H9 (cell line): ENCODE data around the gene RNF8. TPM values are rescaled to one million over a fixed set of nuclear protein-coding genes. Genes with fewer than 3 reads are reported as not detected.

Experiments
- DNase-seq: peaks from one replicate; pipeline ENCODE4 v3.0.0-alpha.2; 2017
- H2AFZ ChIP-seq: one replicate; pipeline ENCODE4 v1.6.1; 2013; ENCODE audit warnings: mild to moderate bottlenecking, low read length, control low read depth, moderate library complexity
- H2AK5ac ChIP-seq: 2 replicates; pipeline ENCODE4 v1.6.1; 2013; ENCODE audit warnings: low read length, control low read depth, mixed read lengths; ENCODE audit not compliant: insufficient read length
- H2BK120ac ChIP-seq: one replicate; pipeline ENCODE4 v1.6.1; 2013; ENCODE audit warnings: low read depth, mild to moderate bottlenecking, low read length, control low read depth, inconsistent platforms; ENCODE audit not compliant: poor library complexity, severe bottlenecking
- H2BK12ac ChIP-seq: 2 replicates; pipeline ENCODE4 v1.6.1; 2013; ENCODE audit warnings: low read length, control low read depth, mixed read lengths, low read depth; ENCODE audit not compliant: insufficient read length
- H2BK15ac ChIP-seq: 2 replicates; pipeline ENCODE4 v1.6.1; 2013; ENCODE audit warnings: low read depth, low read length, control low read depth
- H2BK20ac ChIP-seq: one replicate; pipeline ENCODE4 v1.6.1; 2013; ENCODE audit warnings: low read depth, mild to moderate bottlenecking, low read length, control low read depth, inconsistent platforms; ENCODE audit not compliant: poor library complexity, severe bottlenecking
- H2BK5ac ChIP-seq: 2 replicates; pipeline ENCODE4 v1.6.1; 2013; ENCODE audit warnings: low read length, control low read depth, mixed read lengths; ENCODE audit not compliant: insufficient read length
- H3K14ac ChIP-seq: 2 replicates; pipeline ENCODE4 v1.6.1; 2013; ENCODE audit warnings: low read length, control low read depth; ENCODE audit not compliant: insufficient read depth
- H3K18ac ChIP-seq: 2 replicates; pipeline ENCODE4 v1.6.1; 2013; ENCODE audit warnings: low read depth, mild to moderate bottlenecking, mixed read lengths, low read length, control low read depth; ENCODE audit not compliant: insufficient read length
- H3K23ac ChIP-seq: 2 replicates; pipeline ENCODE4 v1.6.1; 2013; ENCODE audit warnings: low read length, control low read depth, mixed read lengths, low read depth; ENCODE audit not compliant: insufficient read length
- H3K23me2 ChIP-seq: 2 replicates; pipeline ENCODE4 v1.6.1; 2013; ENCODE audit warnings: low read depth, mild to moderate bottlenecking, mixed read lengths, low read length, control low read depth; ENCODE audit not compliant: insufficient read length, poor library complexity, severe bottlenecking
- H3K27ac ChIP-seq: 2 replicates; pipeline ENCODE4 v1.5.1; 2013; ENCODE audit warnings: low read length, control low read depth, mixed read lengths, low read depth; ENCODE audit not compliant: insufficient read length
- H3K27me3 ChIP-seq: 2 replicates; pipeline ENCODE4 v1.6.1; 2013; ENCODE audit warnings: low read length, control low read depth, inconsistent platforms; ENCODE audit not compliant: insufficient read depth
- H3K4ac ChIP-seq: 2 replicates; pipeline ENCODE4 v1.6.1; 2013; ENCODE audit warnings: low read depth, mild to moderate bottlenecking, control low read depth, inconsistent platforms, low read length, moderate library complexity
- H3K4me1 ChIP-seq: 2 replicates; pipeline ENCODE4 v1.6.1; 2013; ENCODE audit warnings: low read length, control low read depth, inconsistent platforms; ENCODE audit not compliant: insufficient read depth
- H3K4me2 ChIP-seq: 2 replicates; pipeline ENCODE4 v1.6.1; 2013; ENCODE audit warnings: low read length, control low read depth, mixed read lengths; ENCODE audit not compliant: insufficient read length, insufficient read depth
- H3K56ac ChIP-seq: 2 replicates; pipeline ENCODE4 v1.6.1; 2013; ENCODE audit warnings: low read depth, mild to moderate bottlenecking, mixed read lengths, low read length, control low read depth; ENCODE audit not compliant: insufficient read length
- H3K79me1 ChIP-seq: 2 replicates; pipeline ENCODE4 v1.6.1; 2013; ENCODE audit warnings: low read depth, mild to moderate bottlenecking, moderate library complexity, low read length, control low read depth, inconsistent platforms; ENCODE audit not compliant: insufficient read depth, poor library complexity, severe bottlenecking
- H3K79me2 ChIP-seq: 2 replicates; pipeline ENCODE4 v1.6.1; 2013; ENCODE audit warnings: low read length, control low read depth, inconsistent platforms; ENCODE audit not compliant: insufficient read depth
- H3K9ac ChIP-seq: 2 replicates; pipeline ENCODE4 v1.6.1; 2013; ENCODE audit warnings: low read length, control low read depth, mixed read lengths; ENCODE audit not compliant: insufficient read length; ENCODE audit errors: extremely low read depth
- H3K9me3 ChIP-seq: one replicate; pipeline ENCODE4 v1.6.1; 2013; ENCODE audit warnings: low read depth, low read length, inconsistent platforms; ENCODE audit not compliant: control insufficient read depth
- H3T11ph ChIP-seq: one replicate; pipeline ENCODE4 v1.6.1; 2013; ENCODE audit warnings: mild to moderate bottlenecking, low read length, control low read depth, inconsistent platforms
- H4K20me1 ChIP-seq: one replicate; pipeline ENCODE4 v1.6.1; 2013; ENCODE audit not compliant: control insufficient read depth, insufficient read length, insufficient read depth
- H4K5ac ChIP-seq: 2 replicates; pipeline ENCODE4 v1.6.1; 2013; ENCODE audit warnings: low read depth, mild to moderate bottlenecking, mixed read lengths, low read length, control low read depth; ENCODE audit not compliant: insufficient read length
- H4K8ac ChIP-seq: replicated peaks from 2 replicates; pipeline ENCODE4 v1.6.1; 2013; ENCODE audit warnings: low read length, control low read depth, mixed read lengths, low read depth; ENCODE audit not compliant: insufficient read length
- H4K91ac ChIP-seq: 2 replicates; pipeline ENCODE4 v1.6.1; 2013; ENCODE audit warnings: low read depth, mild to moderate bottlenecking, moderate library complexity, mixed read lengths, low read length, control low read depth; ENCODE audit not compliant: insufficient read length
- H3K27ac Mint-ChIP-seq, 3 experiments: 2 replicates in 2 of 3; 3 replicates in 1 of 3; pipeline ENCODE4 v1.8.0; 2020 to 2021; ENCODE audit warnings: mixed read lengths in 3 of 3, mild to moderate bottlenecking in 1 of 3, moderate library complexity in 1 of 3
- H3K27me3 Mint-ChIP-seq: 2 replicates; pipeline ENCODE4 v1.8.0; 2021; ENCODE audit warnings: low read depth, mild to moderate bottlenecking, moderate library complexity, mixed read lengths
- H3K36me3 Mint-ChIP-seq, 3 experiments: 2 replicates in 2 of 3; 3 replicates in 1 of 3; pipeline ENCODE4 v1.8.0; 2020 to 2021; ENCODE audit warnings: low read depth in 3 of 3, mixed read lengths in 3 of 3; ENCODE audit not compliant: insufficient read depth in 1 of 3
- H3K4me1 Mint-ChIP-seq, 2 experiments: 2 replicates each; pipeline ENCODE4 v1.8.0; 2020; ENCODE audit warnings: mixed read lengths in 2 of 2
- H3K4me3 Mint-ChIP-seq, 2 experiments: 2 replicates in 1 of 2; 3 replicates in 1 of 2; pipeline ENCODE4 v1.8.0; 2020 to 2021; ENCODE audit warnings: mild to moderate bottlenecking in 2 of 2, mixed read lengths in 2 of 2, moderate library complexity in 1 of 2
- H3K9me3 Mint-ChIP-seq, 2 experiments: 2 replicates in 1 of 2; 3 replicates in 1 of 2; pipeline ENCODE4 v1.8.0; 2020; ENCODE audit warnings: mild to moderate bottlenecking in 2 of 2, mixed read lengths in 2 of 2, moderate library complexity in 1 of 2
- WGBS: extraction: QIAGEN DNeasy Blood & Tissue Kit; methylation state at CpG from one replicate; pipeline ENCODE4 v1.1.7; 2013; ENCODE audit warnings: missing lambda C conversion rate, low lambda C conversion rate, mixed read lengths; ENCODE audit not compliant: insufficient read length; ENCODE audit errors: extremely low coverage; 5-methylcytosine and 5-hydroxymethylcytosine counted together
- total RNA-seq: library from RNA; stranded (reverse); gene quantifications from 2 replicates; pipeline ENCODE4 v1.2.1, GENCODE V29; 2021
- TF ChIP-seq, protein P1 (sequence below): fragments of 200-600 bp; sonication (generic); conservative IDR thresholded peaks from 3 replicates; pipeline ENCODE4 v1.8.0; 2021; ENCODE audit warnings: antibody characterized with exemption, mild to moderate bottlenecking

Gene RNF8
- total RNA-seq, 1 experiment from 2014 or later: 34.7 TPM

GRCh38 chr6:37418722-37419121 lies 64.9 kb downstream of the RNF8 start:
- Mint-ChIP-seq H3K27me3 (no peaks in the 10 kb centered on the region; the same call in none of the 2 replicates), H3K4me3 (no peak overlapping the region), H3K4me1 (peaks cover 0 to 3% of the 10 kb centered on the region in 2 experiments; a peak in 2 of 4 replicates), H3K36me3 (no peaks in the 10 kb centered on the region), H3K9me3 (no peaks in the 10 kb centered on the region), H3K27ac (no peak overlapping the region)
- Histone ChIP-seq H3K23me2 (no peaks in the 10 kb centered on the region), H2AK5ac (no peak overlapping the region), H3K56ac (no peak overlapping the region), H3T11ph (no peak overlapping the region), H2BK12ac (no peak overlapping the region), H2BK15ac (no peak overlapping the region), H3K9me3 (no peaks in the 10 kb centered on the region), H3K79me2 (no peaks in the 10 kb centered on the region), H3K14ac (no peak overlapping the region), H3K27ac (no peak overlapping the region), H2BK120ac (no peak overlapping the region), H3K27me3 (no peaks in the 10 kb centered on the region), H3K4me2 (no peak overlapping the region), H3K4me1 (no peaks in the 10 kb centered on the region), H2AFZ (no peak overlapping the region), H3K4ac (no peak overlapping the region), H2BK20ac (no peak overlapping the region), H3K79me1 (no peaks in the 10 kb centered on the region), H4K8ac (no peak overlapping the region), H2BK5ac (no peak overlapping the region), H3K18ac (no peak overlapping the region), H4K91ac (no peak overlapping the region), H4K20me1 (no peaks in the 10 kb centered on the region), H3K23ac (no peak overlapping the region), H3K9ac (no peak overlapping the region), H4K5ac (no peak overlapping the region)
- no CpG with 5 or more reads among the region's 5 CpGs for WGBS
- TF ChIP-seq, protein P1, sequence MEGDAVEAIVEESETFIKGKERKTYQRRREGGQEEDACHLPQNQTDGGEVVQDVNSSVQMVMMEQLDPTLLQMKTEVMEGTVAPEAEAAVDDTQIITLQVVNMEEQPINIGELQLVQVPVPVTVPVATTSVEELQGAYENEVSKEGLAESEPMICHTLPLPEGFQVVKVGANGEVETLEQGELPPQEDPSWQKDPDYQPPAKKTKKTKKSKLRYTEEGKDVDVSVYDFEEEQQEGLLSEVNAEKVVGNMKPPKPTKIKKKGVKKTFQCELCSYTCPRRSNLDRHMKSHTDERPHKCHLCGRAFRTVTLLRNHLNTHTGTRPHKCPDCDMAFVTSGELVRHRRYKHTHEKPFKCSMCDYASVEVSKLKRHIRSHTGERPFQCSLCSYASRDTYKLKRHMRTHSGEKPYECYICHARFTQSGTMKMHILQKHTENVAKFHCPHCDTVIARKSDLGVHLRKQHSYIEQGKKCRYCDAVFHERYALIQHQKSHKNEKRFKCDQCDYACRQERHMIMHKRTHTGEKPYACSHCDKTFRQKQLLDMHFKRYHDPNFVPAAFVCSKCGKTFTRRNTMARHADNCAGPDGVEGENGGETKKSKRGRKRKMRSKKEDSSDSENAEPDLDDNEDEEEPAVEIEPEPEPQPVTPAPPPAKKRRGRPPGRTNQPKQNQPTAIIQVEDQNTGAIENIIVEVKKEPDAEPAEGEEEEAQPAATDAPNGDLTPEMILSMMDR: no peak
- no peak for DNase-seq
